ENCODE measurements around the gene LY9.

DNA sequence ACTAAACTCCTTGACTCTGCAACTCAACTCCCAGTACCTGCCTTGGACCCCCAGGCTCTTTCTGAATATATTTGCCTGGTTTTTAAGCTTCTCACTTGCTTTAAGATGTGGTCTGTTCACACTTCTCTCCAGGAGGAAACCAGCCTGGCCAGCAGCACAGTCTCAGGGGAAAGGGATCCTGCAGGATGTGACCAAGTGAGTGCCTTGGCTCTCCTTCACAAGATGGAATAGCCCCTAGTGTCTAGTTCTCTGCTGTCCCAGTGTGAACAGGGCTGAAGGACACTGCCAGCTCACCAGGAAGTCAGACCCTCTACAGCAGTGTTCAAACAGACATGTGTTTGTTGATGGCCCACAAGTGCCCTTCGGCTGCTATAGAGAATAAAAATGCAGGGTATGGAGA, 33.8 kb downstream of the LY9 start:
- no peak for TF ChIP-seq POLR2A (IDR thresholded peaks at IDR 0.05)
- TF ChIP-seq, protein P1, sequence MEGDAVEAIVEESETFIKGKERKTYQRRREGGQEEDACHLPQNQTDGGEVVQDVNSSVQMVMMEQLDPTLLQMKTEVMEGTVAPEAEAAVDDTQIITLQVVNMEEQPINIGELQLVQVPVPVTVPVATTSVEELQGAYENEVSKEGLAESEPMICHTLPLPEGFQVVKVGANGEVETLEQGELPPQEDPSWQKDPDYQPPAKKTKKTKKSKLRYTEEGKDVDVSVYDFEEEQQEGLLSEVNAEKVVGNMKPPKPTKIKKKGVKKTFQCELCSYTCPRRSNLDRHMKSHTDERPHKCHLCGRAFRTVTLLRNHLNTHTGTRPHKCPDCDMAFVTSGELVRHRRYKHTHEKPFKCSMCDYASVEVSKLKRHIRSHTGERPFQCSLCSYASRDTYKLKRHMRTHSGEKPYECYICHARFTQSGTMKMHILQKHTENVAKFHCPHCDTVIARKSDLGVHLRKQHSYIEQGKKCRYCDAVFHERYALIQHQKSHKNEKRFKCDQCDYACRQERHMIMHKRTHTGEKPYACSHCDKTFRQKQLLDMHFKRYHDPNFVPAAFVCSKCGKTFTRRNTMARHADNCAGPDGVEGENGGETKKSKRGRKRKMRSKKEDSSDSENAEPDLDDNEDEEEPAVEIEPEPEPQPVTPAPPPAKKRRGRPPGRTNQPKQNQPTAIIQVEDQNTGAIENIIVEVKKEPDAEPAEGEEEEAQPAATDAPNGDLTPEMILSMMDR (IDR thresholded peaks at IDR 0.05), result no peak

Measured in lower leg skin (tissue), 3 donors.